Uterus (tissue), 4 donors: ENCODE measurements around the gene TMEM178A. TPM values are rescaled to one million over a fixed set of nuclear protein-coding genes. Genes with fewer than 3 reads are reported as not detected.

Experiments used
- DNase-seq, 2 donors: peaks; one replicate each; pipeline ENCODE4 v3.0.0-alpha.2; 2019 to 2020
- H3K27ac ChIP-seq, 2 donors: fragments of 200-600 bp; sonication (generic); 1 replicate in 1 of 2; 2 replicates in 1 of 2; pipeline ENCODE4 v1.5.1; 2016 to 2018
- H3K27me3 ChIP-seq, 2 donors: fragments of 200-600 bp; sonication (generic); one replicate each; pipeline ENCODE4 v1.5.1; 2018 to 2019; ENCODE audit warnings: control low read depth in 1 of 2
- H3K36me3 ChIP-seq, 2 donors: fragments of 200-600 bp; sonication (generic); one replicate each; pipeline ENCODE4 v1.5.1; 2019; ENCODE audit warnings: control low read depth in 1 of 2
- H3K4me1 ChIP-seq, 2 donors: fragments of 200-600 bp; sonication (generic); one replicate each; pipeline ENCODE4 v1.5.1; 2018 to 2019; ENCODE audit warnings: control low read depth in 1 of 2
- H3K4me3 ChIP-seq, 2 donors: fragments of 200-600 bp; sonication (generic); 1 replicate in 1 of 2; 2 replicates in 1 of 2; pipeline ENCODE4 v1.5.1; 2018 to 2019; ENCODE audit warnings: mild to moderate bottlenecking in 1 of 2
- H3K9me3 ChIP-seq, 2 donors: fragments of 200-600 bp; sonication (generic); one replicate each; pipeline ENCODE4 v1.5.1; 2019; ENCODE audit warnings: control low read depth in 1 of 2
- CTCF ChIP-seq, 4 experiments: fragments of 200-600 bp in 2 of 4; fragments of 450-650 bp in 2 of 4; sonication (generic) in 2 of 4; IDR thresholded peaks; one replicate each; pipeline ENCODE4 v1.5.1; 2016 to 2019; ENCODE audit warnings: antibody characterized with exemption in 4 of 4, mild to moderate bottlenecking in 2 of 4, moderate library complexity in 1 of 4
- POLR2A ChIP-seq, 2 donors: fragments of 450-650 bp; IDR thresholded peaks; one replicate each; pipeline ENCODE4 v1.6.1; 2016; ENCODE audit warnings: antibody characterized with exemption in 2 of 2, mild to moderate bottlenecking in 1 of 2, moderate library complexity in 1 of 2
- intact Hi-C: fragments of 100-400 bp; cut with DNase I; formaldehyde crosslinking; loops from one replicate; pipeline ENCODE4 v1.15.1; 2023; ENCODE audit warnings: low total_unique reads
- total RNA-seq, 4 donors: library from RNA; depleted of rRNA in 3 of 4; stranded (reverse); fragments of >200 nt in 3 of 4; gene quantifications; one replicate each; pipeline versions ENCODE4 v1.1.0 to v1.2.4, GENCODE V29; 2014 to 2023
- donor health status: DM: yes; HTN: yes; CAD: no.

The TMEM178A gene
- total RNA-seq, 4 donors from 2014 or later = 3.1 to 3.9 TPM; not detected in 2

DNA sequence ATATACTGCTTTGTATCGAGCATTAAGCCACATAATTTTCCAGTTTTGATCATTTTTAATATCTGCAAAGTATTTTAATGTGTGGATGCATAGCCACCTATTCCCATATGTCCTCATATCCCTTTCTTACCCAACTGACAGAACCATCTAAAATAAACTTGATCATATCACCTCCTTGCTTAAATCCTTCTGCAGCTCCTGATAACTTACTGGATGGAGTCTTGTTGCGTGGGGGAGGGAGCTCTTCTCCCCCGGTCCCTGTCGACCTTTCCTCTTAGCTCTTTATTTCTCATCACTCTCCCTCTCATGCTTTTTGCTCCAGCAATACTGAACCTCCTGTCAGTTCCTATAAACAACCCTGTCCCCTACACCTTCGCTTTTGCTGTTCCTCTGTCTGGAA lies 18.7 kb downstream of the TMEM178A start:
- Histone ChIP-seq H3K9me3 (no peaks in the 10 kb centered on the region), H3K36me3 (no peaks in the 10 kb centered on the region), H3K27ac (no peak overlapping the region), H3K27me3 (no peaks in the 10 kb centered on the region), H3K4me3 (no peak overlapping the region), H3K4me1 (no peaks in the 10 kb centered on the region)
- intact Hi-C loops = no loop called here
- DNase-seq = no peak
- TF ChIP-seq POLR2A (IDR thresholded peaks at IDR 0.05) (no peak), CTCF (IDR thresholded peaks at IDR 0.05) (no peak)

DNA sequence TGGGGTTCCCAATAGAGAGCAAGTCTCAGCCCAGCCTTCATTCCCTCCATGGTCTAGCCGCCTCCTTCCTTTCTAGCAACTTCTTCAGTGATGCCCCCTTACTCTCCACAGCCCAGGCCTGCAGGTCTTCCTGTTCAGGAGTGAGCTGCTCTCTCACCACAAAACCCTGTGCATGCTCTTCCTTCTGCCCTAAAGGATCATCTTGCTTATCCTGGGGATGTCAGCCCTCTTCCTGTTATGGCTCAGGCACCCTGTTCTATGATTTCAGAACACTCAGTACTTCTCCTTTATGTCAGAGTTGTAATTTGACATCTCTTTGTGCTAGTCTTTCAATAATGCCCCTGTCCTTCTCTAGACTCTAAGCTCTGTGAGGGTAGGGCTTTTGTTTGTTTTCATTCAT lies 19.4 kb downstream of the TMEM178A start:
- no peaks in the 10 kb centered on the region for H3K36me3 ChIP-seq
- DNase-seq = no peak
- intact Hi-C loops = no loop called here
- no peaks in the 10 kb centered on the region for H3K4me1 ChIP-seq
- H3K9me3 ChIP-seq = no peaks in the 10 kb centered on the region
- no peaks in the 10 kb centered on the region for H3K27me3 ChIP-seq
- H3K4me3 ChIP-seq = no peak overlapping the region
- no peak overlapping the region for H3K27ac ChIP-seq
- TF ChIP-seq POLR2A (IDR thresholded peaks at IDR 0.05) (no peak), CTCF (IDR thresholded peaks at IDR 0.05) (no peak)

DNA sequence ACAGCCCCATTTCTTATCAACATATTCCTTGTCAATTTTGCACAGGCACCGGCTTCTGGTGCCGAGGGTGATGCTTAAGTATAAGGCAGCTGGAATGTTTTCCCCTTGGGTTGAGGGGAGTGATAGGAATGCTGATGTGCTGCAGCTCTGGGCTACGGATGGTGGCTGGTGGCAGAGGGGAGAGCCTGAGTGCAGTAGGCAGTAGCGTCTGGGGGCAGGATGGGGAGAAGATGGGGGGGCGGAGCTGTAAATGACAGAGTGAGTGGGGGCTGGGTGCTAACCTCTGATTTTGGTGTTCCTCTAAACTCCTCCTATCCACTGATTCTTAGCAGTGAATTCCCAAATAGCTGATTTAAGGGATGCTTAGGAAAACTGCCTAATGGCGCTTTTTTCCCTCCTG lies 20.7 kb downstream of the TMEM178A start:
- TF ChIP-seq CTCF (IDR thresholded peaks at IDR 0.05) (no peak), POLR2A (IDR thresholded peaks at IDR 0.05) (no peak)
- H3K4me3 ChIP-seq = no peak overlapping the region
- H3K27me3 ChIP-seq = no peaks in the 10 kb centered on the region
- H3K27ac ChIP-seq = no peak overlapping the region
- DNase-seq = no peak
- no peaks in the 10 kb centered on the region for H3K36me3 ChIP-seq
- intact Hi-C loops = no loop called here
- H3K9me3 ChIP-seq = no peaks in the 10 kb centered on the region
- H3K4me1 ChIP-seq = no peaks in the 10 kb centered on the region

DNA sequence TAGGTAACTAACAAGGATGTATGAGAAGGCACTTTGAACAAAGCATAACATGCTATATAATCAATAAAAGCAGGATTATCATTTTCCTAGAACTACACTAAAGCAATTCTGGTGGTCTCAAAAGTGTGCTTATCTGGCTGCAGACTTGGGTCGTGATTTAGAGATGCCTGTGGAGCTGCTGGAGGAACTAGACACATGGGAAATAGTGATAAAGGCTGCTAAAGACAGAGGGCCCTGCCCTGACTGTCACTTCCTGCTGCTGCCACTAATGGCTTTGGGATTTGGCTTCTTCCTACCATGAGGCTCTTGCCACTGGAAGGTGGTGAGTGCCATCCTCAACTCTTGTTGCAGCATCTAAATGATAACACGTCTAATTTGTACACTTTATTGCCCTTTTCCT lies 22.5 kb downstream of the TMEM178A start:
- TF ChIP-seq CTCF (IDR thresholded peaks at IDR 0.05) (no peak), POLR2A (IDR thresholded peaks at IDR 0.05) (no peak)
- intact Hi-C loops = no loop called here
- no peaks in the 10 kb centered on the region for H3K27me3 ChIP-seq
- H3K4me1 ChIP-seq = no peaks in the 10 kb centered on the region
- no peak overlapping the region for H3K4me3 ChIP-seq
- H3K27ac ChIP-seq = no peak overlapping the region
- H3K9me3 ChIP-seq = no peaks in the 10 kb centered on the region
- H3K36me3 ChIP-seq = no peaks in the 10 kb centered on the region
- no peak for DNase-seq

- Histone ChIP-seq H3K27me3 (no peaks in the 10 kb centered on the region), H3K9me3 (no peaks in the 10 kb centered on the region), H3K36me3 (no peaks in the 10 kb centered on the region), H3K4me1 (no peaks in the 10 kb centered on the region), H3K27ac (no peak overlapping the region), H3K4me3 (no peak overlapping the region)
- DNase-seq = no peak
- intact Hi-C loops = no loop called here
- TF ChIP-seq POLR2A (IDR thresholded peaks at IDR 0.05) (no peak), CTCF (IDR thresholded peaks at IDR 0.05) (no peak)
These were observed 23.6 kb downstream of the TMEM178A start for GRCh38 chr2:39689272-39689841.
